HG02852 (cell line): Measurements from ENCODE around the gene BRMS1.
A peak's percentile ranks its signal among the peaks of the same experiment; 100 is the strongest.

Source experiments
- ATAC-seq: cut with Tn5 transposase; IDR thresholded peaks from one replicate; pipeline ENCODE4 v1.9.1; 2021; ENCODE audit warnings: mild to moderate bottlenecking, moderate library complexity; ENCODE audit not compliant: unreplicated experiment

Gene BRMS1

DNA sequence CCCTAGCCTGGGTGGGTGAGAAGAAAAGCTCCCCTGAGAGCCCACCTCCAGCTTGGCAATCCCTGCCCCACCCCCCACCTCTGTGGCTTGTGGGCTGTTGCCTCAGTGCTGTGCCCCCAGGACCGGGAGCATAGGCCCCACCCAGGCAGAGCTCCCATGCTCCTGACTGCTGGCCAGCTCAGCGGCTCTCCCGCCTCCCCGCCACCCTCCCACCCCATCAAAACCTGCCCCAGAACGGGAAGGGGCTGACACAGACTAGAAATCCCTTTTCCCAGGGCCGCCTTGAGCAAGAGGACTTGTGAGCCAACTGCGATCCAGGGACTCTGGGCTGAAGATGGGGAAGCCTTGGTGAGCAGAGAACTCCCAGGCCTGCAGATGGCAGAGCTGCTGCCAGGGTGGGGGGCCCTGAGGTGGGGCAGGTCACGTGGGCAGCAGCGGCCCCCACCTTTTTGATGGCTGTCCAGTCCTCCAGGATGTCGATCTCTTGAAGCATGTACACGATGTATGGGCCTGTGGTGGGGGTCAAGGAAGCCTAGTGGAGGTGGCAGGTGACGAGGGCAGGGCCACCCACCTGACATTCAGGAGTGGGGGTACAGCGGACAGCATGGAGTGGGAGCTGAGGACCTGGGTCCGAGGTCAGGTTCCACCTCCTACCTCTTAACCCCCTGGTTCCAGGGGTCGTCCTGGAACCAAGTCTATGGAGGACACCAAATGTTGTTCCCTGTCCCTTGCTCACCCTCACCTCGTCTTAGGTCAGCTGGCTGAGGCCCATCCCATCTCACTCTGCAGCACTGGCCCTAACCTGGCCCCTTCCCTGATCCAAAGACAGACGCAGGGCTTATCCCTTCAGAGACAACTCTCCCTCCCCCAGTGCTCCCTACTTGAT lies 6.4 kb downstream of the BRMS1 start:
- no peak for ATAC-seq

DNA sequence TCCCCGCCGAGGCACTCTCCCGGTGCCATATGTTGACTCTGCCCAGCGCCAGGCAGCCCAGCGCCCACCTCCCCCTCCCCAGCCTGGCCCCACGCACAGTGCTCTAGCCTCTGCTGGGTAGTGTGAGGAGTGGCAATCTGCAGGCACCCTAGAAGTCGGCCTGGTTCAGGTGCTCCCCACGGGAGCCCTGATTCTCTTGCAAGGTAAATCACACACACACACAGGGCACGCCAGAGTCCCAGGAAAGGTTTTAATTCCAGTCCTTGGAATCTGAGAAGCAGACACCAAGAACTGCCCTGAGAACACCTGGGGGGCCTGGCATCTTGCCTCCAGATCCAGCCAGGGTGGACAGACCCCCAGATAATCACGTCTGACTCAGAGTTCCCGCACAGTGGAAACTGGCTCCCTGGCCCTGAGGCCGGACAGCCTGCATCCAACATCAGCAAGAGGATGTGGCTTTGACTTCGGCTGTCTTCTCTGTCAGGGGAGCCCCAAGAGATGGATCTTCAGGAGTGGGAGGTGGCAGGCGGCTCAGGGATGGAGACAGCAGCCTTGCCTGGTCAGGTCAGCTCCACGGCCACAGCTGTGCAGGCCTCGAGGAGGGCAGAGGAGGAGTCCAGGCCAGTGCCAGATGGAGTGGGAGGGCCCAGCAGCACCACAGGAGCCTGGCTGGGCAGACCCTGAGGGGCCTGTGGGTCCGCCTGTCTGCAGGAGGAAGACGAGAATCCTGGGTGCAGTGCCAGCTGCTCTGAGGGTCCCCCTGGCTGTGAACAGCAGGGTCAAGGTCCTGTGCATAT lies 7.6 kb downstream of the BRMS1 start:
- no peak for ATAC-seq

DNA sequence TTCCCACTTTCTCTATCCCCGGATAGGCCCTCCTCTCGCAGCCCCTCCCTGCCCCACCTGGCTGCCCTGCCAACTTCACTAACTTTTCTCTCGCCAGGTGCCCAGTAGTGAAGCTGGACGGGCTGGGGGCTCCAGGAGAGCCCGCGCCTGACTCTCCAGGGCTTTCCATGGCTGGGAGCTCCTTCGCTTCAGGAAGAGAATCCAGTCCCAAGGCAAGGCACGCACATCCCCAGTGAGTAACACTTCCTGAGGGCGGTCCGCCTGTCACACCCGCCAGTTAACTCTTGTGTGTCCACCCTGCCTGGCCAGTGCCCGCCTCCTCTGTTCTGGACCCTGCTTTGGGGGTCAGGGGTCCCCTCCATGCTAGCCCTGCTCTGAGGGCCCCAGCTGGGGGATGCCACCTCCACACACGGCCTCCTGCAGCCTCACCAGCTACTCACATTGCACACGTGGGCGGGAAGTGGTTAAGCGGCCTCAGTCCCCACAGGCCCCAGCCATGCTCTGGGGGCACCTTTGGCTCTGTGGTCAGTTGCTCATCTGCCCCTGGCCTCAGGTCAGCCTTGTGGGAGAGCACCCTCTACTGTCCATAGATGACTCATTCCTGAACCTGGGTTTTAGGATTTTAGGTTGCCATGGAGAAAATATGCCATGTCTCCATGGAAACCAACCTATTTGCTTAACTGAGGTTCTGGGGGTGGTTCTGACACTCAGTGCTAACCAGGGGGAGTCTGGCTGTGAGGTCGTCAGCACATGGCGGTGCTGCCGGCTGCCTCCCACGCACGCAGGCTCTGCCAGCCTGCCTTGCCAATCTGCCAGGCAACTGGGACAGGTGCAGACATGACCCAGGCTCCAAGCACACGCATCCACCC lies 8.4 kb downstream of the BRMS1 start, which contains the start of gene RIN1:
RIN1 (minus strand) TSS at position 201 of the 869 bp plus-strand sequence; CDS start at position 169, 32 bp downstream.
- peak; percentile 51 for ATAC-seq

DNA sequence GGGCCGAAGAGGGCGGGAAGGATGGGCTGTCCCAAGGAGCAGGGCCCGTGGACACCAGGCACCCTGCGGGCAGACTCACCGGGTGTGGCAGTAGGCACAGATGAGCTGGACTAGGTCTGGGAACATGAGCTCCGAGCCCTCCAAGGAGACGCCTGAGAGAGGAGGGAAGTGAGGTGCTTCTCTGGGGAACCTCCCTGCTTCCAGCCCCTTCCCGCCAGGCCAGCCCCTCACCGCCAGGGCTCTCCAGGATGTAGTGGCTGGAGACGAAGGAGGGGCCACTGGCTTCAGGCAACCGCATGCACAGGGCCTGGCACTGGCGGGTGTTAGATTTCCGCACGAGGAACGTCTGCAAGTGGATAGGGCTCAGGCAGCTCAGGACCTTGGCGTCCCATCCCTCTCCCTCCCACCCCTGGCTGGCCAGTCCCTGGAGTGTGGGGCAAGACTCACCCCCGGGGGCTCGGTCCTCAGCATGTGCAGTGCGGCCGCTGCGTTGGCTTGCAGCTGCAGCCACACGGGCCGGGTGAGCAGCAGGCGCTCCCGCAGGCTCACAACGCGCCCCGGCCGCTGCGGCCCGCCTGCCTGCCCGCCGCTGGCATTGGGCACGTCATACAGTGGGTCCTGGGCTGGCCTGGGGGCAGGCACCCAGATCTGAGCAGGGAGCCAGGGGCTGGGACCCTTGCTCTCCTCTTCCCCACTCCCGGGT lies 9.2 kb downstream of the BRMS1 start:
- ATAC-seq = no peak

DNA sequence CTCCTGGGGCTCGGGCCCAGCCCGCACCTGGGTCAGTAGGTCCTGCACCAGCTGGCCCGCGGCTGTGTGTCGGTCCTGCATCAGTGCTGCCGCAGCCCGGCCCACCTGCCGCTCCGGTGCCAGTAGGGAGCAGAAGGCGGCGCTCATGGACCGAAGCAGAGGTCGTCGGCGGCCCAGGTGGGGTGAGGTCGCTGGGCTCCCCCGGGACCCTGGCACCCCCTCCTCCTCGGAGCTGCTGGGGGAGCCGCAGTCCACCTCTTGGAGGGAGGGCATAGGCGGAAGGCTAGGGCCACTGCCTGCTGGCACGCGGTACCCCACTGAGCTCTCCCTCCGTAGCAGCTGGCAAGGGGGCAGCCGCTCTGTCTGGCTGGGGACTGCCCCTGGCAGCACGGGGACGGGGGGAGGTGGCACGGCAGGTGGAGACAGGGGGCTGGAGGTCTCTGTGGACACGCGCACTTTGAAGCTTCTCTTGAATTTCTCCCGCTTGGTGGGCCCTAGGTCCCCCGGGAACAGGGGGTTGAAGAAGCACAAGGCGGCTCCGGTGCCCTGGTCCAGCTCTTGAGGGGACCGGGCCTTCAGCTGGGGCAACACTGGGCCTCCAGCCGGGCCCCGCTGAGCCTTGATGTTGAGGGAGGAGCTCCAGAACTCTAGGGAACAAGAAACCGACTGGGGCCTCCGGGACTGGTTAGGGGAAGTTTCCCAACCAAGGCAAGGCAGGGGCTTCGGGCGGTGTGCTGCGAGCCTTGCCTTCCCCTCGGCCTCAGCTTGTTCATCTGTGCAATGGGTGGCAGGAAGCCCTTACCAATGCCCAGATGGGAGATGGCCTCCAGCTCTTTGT lies 10.1 kb downstream of the BRMS1 start:
- ATAC-seq = no peak

DNA sequence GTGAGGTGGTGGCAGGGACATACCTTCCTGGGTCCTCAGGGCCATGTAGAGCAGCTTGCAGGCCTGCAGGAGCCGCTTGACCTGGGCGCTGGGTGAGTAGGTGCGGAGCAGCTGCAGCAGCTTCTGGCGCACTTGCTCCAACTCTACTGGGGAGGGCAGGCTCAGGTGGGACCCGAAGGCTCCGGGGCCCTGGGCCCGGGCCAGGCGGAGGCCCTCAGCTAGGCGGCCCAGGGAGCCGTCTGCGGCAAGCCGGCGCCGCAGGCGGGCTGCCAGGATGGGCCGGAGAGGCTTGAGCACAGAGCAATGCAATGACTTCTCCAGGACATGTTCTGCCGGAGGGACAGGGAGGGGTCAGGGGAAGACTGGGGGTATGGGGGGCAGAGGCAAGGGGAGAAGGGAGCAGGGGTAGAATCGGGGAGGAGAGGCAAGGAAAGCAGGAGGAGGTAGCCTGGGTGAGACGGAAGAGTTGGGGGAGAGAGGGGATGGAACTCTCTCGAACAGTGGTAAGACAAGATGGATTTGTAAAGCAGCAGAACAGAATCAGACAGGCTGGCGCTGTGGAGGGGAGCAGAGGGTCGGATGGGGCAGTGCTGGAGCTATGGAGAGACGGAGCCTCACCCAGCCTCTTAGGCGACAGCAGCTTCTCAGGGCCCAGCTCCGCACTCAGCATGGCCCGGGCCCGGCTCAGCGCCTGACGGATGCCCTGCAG lies 10.9 kb downstream of the BRMS1 start:
- no peak for ATAC-seq

DNA sequence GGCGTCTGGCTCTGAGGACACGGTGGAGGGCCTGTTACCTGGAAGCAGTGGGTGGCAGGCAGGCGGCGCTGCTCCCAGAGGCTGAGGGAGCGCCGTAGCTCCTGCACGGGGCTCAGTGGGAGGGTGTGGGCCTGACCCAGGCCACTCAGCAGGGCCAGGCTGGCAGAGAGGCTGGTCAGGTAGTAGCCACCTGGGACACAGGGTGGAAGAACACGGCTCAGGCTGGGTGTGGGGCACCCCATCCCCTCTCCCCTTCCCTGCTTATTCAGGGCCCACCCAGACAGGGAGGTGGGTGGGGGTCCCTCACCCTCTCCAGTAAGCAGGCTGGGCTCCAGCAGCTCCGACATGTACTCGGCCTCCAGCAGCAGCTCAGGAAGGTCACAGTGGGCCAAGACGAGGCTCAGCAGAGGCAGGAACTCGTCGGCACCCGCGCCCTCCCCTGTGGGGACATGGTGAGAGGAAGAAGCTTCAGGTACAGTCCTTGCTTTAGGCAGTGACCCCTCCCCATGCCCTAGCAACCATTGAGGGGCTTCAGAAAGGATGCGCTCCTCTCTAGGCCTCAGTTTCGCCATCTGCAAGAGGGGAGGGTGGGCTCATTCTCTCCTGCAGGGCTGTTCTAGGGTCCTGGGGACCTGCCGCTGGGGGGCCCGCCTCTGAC lies 11.6 kb downstream of the BRMS1 start:
- no peak for ATAC-seq

DNA sequence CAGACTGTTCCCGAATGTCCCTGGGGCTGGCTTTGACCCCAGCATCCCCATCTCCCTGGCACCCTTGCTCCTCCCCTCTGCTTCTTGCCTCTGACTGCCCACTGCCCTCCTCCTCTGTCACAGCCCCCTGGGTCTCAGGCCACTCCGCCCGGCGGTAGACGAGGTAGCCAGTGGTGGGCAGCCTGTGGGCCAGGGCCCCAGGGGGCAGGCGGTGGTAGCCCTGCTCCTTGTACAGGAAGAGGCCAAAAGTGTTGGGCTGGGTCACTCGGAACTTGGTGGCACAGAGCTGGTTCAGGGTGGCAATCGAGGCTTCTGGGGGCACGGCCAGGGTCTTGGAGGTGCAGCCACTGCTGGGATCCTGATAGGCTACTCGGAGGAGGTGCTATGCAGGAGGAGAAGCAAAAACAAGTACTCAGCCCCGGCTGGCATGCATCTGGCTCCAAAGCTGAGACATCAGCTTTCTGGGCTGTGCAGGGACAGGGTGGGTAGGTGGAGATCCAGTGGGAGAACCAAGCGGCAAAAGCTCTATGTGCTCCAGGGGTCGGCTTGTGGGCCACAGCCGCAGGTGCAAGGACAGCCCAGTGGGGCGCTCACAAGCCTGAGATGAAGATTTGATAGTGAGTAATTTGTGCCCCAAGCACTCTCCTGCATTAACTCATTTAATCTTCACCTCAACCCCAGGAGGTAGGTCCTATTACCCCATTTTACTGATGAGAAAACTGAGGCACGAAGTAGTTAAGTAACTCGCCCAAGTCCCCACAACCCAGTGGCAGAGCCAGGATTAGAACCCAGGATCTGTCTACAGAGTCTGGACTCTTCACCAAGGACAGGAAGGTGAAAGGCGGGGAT lies 12.3 kb downstream of the BRMS1 start:
- no peak for ATAC-seq

DNA sequence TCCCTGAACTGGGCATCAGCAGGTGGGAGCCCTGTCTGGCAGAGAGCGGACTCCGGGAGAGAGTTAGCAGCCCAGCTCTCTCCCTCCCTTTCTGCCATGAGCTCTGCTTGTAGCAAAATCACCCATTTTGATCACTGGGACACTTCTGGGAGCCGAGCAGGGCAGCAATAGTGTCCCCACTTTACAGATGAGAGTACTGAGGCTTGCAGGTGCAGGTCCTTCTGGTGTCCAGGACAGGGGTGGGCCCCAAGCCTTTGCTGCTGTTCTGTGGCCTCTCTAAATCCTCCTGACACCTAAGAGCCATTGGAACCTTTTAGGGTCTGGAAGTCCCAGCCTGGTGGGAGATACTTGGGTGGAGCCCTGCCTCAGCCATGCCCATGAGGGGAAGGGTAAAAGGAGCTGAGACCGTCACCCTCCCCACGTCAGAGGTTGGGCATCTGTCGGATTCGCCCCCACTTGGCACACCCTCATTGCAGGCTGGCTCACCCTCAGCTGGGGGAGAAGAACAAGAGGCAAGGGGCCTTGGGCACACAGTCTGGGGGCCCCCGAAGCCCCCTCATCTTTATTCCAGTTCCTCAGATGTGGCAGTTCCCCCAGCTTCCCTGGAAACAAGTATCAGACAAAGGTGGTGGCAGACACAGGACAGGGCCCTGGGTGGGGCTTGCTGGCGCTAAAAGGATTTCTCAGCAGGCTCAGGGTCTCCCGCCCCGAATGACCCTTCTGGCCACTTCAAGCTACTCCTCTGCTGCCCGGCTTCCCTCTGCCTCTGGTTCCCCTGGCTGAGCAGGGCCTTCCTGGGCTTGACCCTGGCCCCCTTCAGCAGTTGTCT lies 13.1 kb downstream of the BRMS1 start:
- ATAC-seq = no peak

DNA sequence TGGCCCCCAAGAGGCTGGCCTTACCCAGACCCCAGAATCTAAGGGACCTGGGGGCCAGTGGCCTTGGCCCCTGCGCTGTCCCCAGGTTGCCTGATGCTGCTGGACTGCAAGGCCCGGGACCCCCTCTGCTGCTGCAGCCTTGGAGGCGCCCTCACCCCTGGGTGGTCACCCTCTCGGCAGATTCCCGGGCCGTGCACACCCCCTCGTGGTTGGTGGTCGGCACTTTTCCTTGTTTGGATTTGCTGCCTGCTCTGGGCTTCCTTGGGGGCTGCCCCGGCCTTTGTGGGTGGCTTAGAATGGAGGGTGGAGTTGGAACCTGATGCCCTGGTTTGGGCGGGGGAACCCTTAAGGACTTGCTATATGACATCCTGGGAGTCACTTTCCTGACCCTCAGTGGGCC lies 14.0 kb downstream of the BRMS1 start:
- ATAC-seq = no peak

DNA sequence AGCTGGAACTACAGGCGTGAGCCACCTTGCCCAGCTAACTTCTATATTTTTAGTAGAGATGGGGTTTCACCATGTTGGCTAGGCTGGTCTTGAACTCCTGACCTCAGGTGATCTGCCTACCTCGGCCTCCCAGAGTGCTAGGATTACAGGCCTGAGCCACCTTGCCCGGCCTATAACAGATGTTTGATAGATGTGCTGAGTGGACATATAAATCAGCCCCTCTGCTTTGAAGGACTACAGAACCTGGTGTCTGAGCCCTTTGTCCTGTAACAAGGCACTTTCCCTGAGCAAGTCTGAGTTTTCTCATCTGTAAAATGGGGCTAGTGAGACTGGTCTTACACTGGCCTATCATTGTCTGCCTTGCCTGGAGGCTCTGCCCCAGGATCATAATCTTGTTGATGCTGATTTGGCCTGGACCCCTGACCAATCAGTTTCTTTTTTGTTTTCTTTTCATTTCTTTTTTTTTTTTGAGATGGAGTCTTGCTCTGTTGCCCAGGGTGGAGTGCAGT lies 15.7 kb downstream of the BRMS1 start:
- no peak for ATAC-seq

DNA sequence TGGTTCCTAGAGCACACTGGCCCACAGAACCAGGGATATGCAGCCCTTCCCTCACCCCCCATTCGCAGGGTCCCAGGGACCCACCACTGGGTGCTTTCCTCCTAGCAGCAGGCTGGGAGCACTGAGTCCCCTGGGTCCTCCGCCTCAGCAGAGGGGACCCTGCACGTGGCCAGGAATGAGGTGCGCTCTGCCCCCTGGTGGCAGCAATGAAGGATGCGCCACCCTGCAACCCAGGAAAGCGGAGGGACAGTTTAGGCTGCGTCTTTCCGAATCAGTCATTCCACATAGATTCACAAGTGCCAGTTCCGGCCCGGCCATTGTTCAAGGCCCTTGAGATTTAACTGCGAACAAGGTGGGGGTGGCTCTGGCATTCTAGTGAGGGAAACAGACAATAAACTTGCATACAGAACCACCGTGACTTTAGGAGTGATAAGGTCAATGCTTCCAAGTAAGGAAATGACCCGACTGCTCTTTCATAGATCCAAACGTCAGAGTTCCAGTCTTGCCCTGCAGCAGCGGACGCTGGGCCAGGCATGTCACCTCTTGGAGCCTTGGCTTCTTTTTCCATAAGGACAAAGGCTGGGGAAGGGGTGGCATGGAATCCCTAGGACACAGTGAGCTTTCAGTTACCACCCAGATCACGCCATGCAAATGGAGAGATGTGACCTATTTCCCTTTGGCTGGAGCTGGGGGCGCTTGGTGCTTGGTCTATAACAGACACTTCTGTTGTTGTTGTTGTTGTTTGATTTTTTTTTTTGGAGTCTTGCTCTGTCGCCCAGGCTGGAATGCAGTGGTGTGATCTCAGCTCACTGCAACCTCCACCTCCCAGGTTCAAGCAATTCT lies 16.4 kb downstream of the BRMS1 start:
- ATAC-seq = no peak

DNA sequence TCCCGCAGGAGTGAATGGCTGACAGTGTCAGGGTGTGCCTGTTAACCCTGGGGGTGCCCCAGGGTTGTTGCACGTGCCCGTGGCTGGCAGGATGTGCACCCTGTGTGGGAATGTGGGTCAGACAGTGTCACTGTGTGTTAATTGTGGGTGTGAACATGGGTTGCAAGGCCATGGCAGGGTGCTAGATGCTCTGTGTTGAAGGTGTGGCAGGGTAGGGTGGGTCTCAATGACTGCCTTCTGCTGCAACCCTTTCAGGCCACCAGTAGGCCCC lies 16.9 kb downstream of the BRMS1 start:
- ATAC-seq = no peak

DNA sequence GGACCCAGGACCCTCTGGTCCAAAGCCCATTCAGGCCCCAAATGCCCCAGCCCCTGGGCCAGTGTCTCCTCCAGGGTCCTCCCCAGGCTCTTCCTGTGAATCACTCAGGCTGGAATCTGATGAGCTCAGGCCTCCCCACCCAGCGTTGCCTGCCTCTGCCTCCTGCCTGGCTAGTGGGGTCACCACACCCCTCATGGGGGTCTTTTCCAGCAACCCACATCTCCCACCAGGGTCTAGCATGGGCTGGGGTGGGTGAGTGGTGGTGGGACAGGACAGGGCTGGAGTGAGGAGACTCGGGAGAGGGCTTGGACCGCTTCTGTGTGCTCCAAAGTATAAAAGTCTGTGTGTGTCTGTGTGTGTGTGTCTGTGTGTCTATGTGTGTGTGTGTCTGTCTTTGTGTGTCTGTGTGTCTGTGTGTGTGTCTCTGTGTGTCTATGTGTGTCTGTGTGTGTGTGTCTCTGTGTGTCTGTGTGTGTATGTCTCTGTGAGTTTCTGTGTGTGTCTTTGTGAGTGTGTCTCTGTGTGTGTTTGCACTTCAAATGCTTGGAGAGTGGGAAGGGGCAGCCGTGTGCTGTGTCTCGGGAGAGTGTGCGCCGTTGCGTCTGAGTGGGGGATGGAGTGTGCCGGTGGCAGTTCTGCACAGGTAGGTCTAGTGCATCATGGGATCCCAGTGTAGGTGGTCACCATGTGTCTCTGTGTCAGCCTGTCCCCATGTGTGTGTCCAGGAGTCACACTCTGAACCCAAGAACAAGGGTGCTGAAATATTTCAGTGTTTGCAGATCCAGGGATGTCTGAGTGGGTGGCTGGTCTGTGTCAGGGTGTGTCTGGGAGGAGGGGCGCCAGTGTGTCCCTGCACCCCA lies 17.5 kb downstream of the BRMS1 start:
- no peak for ATAC-seq
